ENCODE measurements around the gene ADARB2. TPM values are rescaled to one million over a fixed set of nuclear protein-coding genes. Genes with fewer than 3 reads are reported as not detected.

Gene ADARB2
- total RNA-seq, 4 donors from 2014 or later = 0.32 to 1.6 (median 0.80) TPM

DNA sequence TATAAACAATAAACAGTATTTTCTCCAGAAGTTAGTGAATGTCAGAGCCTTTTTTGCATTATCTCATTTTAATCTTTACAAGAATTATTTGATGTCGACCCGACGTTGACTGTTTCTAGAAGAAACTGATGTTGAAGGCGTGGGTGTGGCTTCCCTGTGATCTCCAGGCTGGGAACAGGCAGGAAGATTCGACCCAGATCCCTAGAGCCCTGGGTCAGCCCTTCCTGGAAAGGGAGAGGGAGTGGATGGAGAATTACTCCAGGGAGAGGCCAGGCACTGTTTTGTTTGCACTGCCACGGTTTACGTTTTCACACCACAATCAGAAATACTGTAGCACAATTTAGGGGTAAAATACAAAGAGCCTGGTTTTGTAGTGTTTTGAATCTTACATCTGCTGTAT is 133.1 kb downstream of the ADARB2 start:
- H3K4me1 ChIP-seq = peaks cover 17% of the 10 kb centered on the region
- no peak for DNase-seq (ENCODE audit: low spot score in 2 of 2)
- H3K27ac ChIP-seq = no peak overlapping the region
- H3K27me3 ChIP-seq = peaks cover 11% of the 10 kb centered on the region
- H3K9me3 ChIP-seq = no peaks in the 10 kb centered on the region
- TF ChIP-seq POLR2AphosphoS5 (IDR thresholded peaks at IDR 0.05) (no peak), POLR2A (IDR thresholded peaks at IDR 0.05) (no peak), CTCF (IDR thresholded peaks at IDR 0.05) (no peak), EP300 (IDR thresholded peaks at IDR 0.05) (no peak)
- 44% methylated on average over 7 of the region's 7 CpGs for WGBS
- H3K4me3 ChIP-seq = no peak overlapping the region
- H3K36me3 ChIP-seq = no peaks in the 10 kb centered on the region

GRCh38 chr10:1603181-1603580 is 134.1 kb downstream of the ADARB2 start:
- no peak for TF ChIP-seq EP300 (IDR thresholded peaks at IDR 0.05)
- TF ChIP-seq POLR2AphosphoS5 (IDR thresholded peaks at IDR 0.05) = no peak
- TF ChIP-seq POLR2A (IDR thresholded peaks at IDR 0.05) = no peak
- TF ChIP-seq CTCF (IDR thresholded peaks at IDR 0.05) = no peak
- 82% methylated on average over 15 of the region's 15 CpGs for WGBS
- DNase-seq (ENCODE audit: low spot score in 2 of 2) = no peak

GRCh38 chr10:1602037-1602484 is 135.3 kb downstream of the ADARB2 start:
- H3K9me3 ChIP-seq = no peaks in the 10 kb centered on the region
- DNase-seq (ENCODE audit: low spot score in 2 of 2) = no peak
- H3K27me3 ChIP-seq = peaks cover 5% of the 10 kb centered on the region
- H3K4me1 ChIP-seq = peaks cover 10% of the 10 kb centered on the region
- no peaks in the 10 kb centered on the region for H3K36me3 ChIP-seq
- no peak overlapping the region for H3K27ac ChIP-seq
- 85% methylated on average over 17 of the region's 17 CpGs for WGBS
- H3K4me3 ChIP-seq = no peak overlapping the region
- TF ChIP-seq POLR2AphosphoS5 (IDR thresholded peaks at IDR 0.05) (no peak), CTCF (IDR thresholded peaks at IDR 0.05) (no peak)

More at GRCh38 chr10:1603181-1603580, 134.1 kb downstream of the ADARB2 start:
- H3K27me3 ChIP-seq = peaks cover 5% of the 10 kb centered on the region
- H3K9me3 ChIP-seq = no peaks in the 10 kb centered on the region
- no peak overlapping the region for H3K27ac ChIP-seq
- H3K4me1 ChIP-seq = peaks cover 10% of the 10 kb centered on the region
- H3K36me3 ChIP-seq = no peaks in the 10 kb centered on the region
- H3K4me3 ChIP-seq = no peak overlapping the region

DNA sequence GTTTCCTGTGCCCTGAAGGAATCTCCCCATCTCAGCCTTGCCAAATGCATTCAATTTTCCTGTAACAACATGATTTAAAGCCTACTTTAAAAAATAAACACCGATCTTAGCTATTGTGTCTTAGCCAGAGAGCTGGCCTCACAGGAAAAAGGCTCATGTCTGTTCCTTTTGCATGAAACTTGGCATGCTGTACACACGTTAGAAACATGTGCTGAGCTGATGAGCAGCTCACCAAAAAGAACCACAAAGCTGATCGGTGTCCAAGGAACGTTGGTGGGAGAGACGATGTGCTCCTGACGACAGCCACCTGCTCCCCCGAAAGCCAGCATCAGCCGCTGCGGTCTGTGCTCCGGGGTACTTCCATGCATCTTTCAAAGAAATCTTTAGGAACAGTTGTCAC is 135.9 kb downstream of the ADARB2 start:
- no peak for DNase-seq (ENCODE audit: low spot score in 2 of 2)
- Histone ChIP-seq H3K4me3 (no peak overlapping the region), H3K36me3 (no peaks in the 10 kb centered on the region), H3K27ac (peak overlapping the region; percentile 29), H3K27me3 (peaks cover 5% of the 10 kb centered on the region), H3K4me1 (peaks cover 10% of the 10 kb centered on the region), H3K9me3 (no peaks in the 10 kb centered on the region)
- WGBS = 35% methylated on average over 8 of the region's 10 CpGs
- TF ChIP-seq EP300 (IDR thresholded peaks at IDR 0.05) = no peak
- no peak for TF ChIP-seq CTCF (IDR thresholded peaks at IDR 0.05)
- TF ChIP-seq POLR2AphosphoS5 (IDR thresholded peaks at IDR 0.05) = no peak
- no peak for TF ChIP-seq POLR2A (IDR thresholded peaks at IDR 0.05)

GRCh38 chr10:1600861-1601260 is 136.5 kb downstream of the ADARB2 start:
- Histone ChIP-seq H3K9me3 (no peaks in the 10 kb centered on the region), H3K27ac (peak overlapping the region; percentile 29), H3K4me1 (peaks cover 10% of the 10 kb centered on the region), H3K36me3 (no peaks in the 10 kb centered on the region), H3K27me3 (no peaks in the 10 kb centered on the region), H3K4me3 (no peak overlapping the region)
- WGBS = 49% methylated on average over 9 of the region's 9 CpGs
- no peak for DNase-seq (ENCODE audit: low spot score in 2 of 2)
- TF ChIP-seq CTCF (IDR thresholded peaks at IDR 0.05) (no peak), POLR2A (IDR thresholded peaks at IDR 0.05) (no peak), POLR2AphosphoS5 (IDR thresholded peaks at IDR 0.05) (no peak), EP300 (IDR thresholded peaks at IDR 0.05) (no peak)

All from suprapubic skin (tissue), 4 donors.